Glutamatergic neuron (in vitro differentiated cells): ENCODE data around the gene UNC13A. TPM values are rescaled to one million over a fixed set of nuclear protein-coding genes. Genes with fewer than 3 reads are reported as not detected.
A peak's percentile ranks its signal among the peaks of the same experiment; 100 is the strongest.

Experiments
- DNase-seq: peaks from one replicate; pipeline ENCODE4 v3.0.0; 2022
- H3K27ac Mint-ChIP-seq: one replicate; pipeline ENCODE4 v1.8.0; 2020; ENCODE audit warnings: mild to moderate bottlenecking, mixed read lengths, inconsistent platforms; ENCODE audit not compliant: unreplicated experiment
- H3K27me3 Mint-ChIP-seq: one replicate; pipeline ENCODE4 v1.8.0; 2020; ENCODE audit warnings: mild to moderate bottlenecking, moderate library complexity, mixed read lengths, inconsistent platforms; ENCODE audit not compliant: unreplicated experiment
- H3K36me3 Mint-ChIP-seq: one replicate; pipeline ENCODE4 v1.8.0; 2020; ENCODE audit warnings: mild to moderate bottlenecking, mixed read lengths, inconsistent platforms; ENCODE audit not compliant: unreplicated experiment
- H3K4me1 Mint-ChIP-seq: one replicate; pipeline ENCODE4 v1.8.0; 2020; ENCODE audit warnings: mild to moderate bottlenecking, low read depth, mixed read lengths, inconsistent platforms; ENCODE audit not compliant: unreplicated experiment
- H3K4me3 Mint-ChIP-seq: one replicate; pipeline ENCODE4 v1.8.0; 2020; ENCODE audit warnings: mild to moderate bottlenecking, mixed read lengths, inconsistent platforms; ENCODE audit not compliant: unreplicated experiment
- H3K9me3 Mint-ChIP-seq: one replicate; pipeline ENCODE4 v1.8.0; 2020; ENCODE audit warnings: mild to moderate bottlenecking, moderate library complexity, mixed read lengths, inconsistent platforms; ENCODE audit not compliant: unreplicated experiment
- CTCF ChIP-seq: fragments of 200-600 bp; sonication (generic); IDR thresholded peaks from one replicate; pipeline ENCODE4 v1.5.0; 2021; ENCODE audit not compliant: partially characterized antibody, unreplicated experiment
- total RNA-seq: library from RNA; stranded (reverse); fragmentation: NEBNext Ultra II Directional; extraction: Animal tissue kit (Norgen Biotek cat#: 25700); gene quantifications from one replicate; pipeline ENCODE4 v1.2.1, GENCODE V29; 2021; ENCODE audit not compliant: unreplicated experiment

UNC13A gene
- total RNA-seq, 1 donor from 2014 or later: 79.7 TPM

- Mint-ChIP-seq H3K4me1 (peaks cover 6% of the 10 kb centered on the region), H3K27me3 (peaks cover 4% of the 10 kb centered on the region), H3K9me3 (peaks cover 2% of the 10 kb centered on the region), H3K4me3 (no peak overlapping the region), H3K27ac (no peak overlapping the region), H3K36me3 (no peaks in the 10 kb centered on the region)
- no peak for TF ChIP-seq CTCF
- DNase-seq: no peak
These were observed 106.8 kb downstream of the UNC13A start for GRCh38 chr19:17581211-17581874.

GRCh38 chr19:17580470-17581144, 107.5 kb downstream of the UNC13A start:
- Mint-ChIP-seq H3K9me3 (peaks cover 2% of the 10 kb centered on the region), H3K27ac (no peak overlapping the region), H3K36me3 (no peaks in the 10 kb centered on the region), H3K4me1 (peaks cover 6% of the 10 kb centered on the region), H3K27me3 (peaks cover 4% of the 10 kb centered on the region), H3K4me3 (no peak overlapping the region)
- TF ChIP-seq CTCF: no peak
- no peak for DNase-seq

- DNase-seq: peak; percentile 63
- Mint-ChIP-seq H3K36me3 (no peaks in the 10 kb centered on the region), H3K27me3 (peaks cover 4% of the 10 kb centered on the region), H3K27ac (no peak overlapping the region), H3K9me3 (peaks cover 2% of the 10 kb centered on the region), H3K4me3 (no peak overlapping the region), H3K4me1 (peaks cover 6% of the 10 kb centered on the region)
- no peak for TF ChIP-seq CTCF
These were observed 108.4 kb downstream of the UNC13A start for GRCh38 chr19:17579661-17580244.

GRCh38 chr19:17577457-17578097, 110.6 kb downstream of the UNC13A start:
- Mint-ChIP-seq H3K27me3 (peaks cover 7% of the 10 kb centered on the region), H3K4me3 (peak overlapping the region; percentile 57), H3K9me3 (no peaks in the 10 kb centered on the region), H3K36me3 (no peaks in the 10 kb centered on the region), H3K4me1 (peaks cover 6% of the 10 kb centered on the region), H3K27ac (peak overlapping the region; percentile 48)
- no peak for TF ChIP-seq CTCF
- no peak for DNase-seq
